ENCODE data around the gene FOXF2.

FOXF2 gene

GRCh38 chr6:1378065-1379016 lies 11.0 kb upstream of the FOXF2 start:
- Histone ChIP-seq H3K4me3 (ENCODE audit: low read length) (peak overlapping the region; percentile 2; the same call in 1 of the 2 replicates), H3K27me3 (ENCODE audit: control insufficient read depth, insufficient read depth, low read length) (peaks cover 60% of the 10 kb centered on the region), H3K36me3 (ENCODE audit: control insufficient read depth, insufficient read depth, low read length) (no peaks in the 10 kb centered on the region), H3K4me1 (ENCODE audit: control insufficient read depth, insufficient read depth, low read length) (peaks cover 11% of the 10 kb centered on the region), H3K27ac (ENCODE audit: low read length) (no peak overlapping the region), H3K9me3 (ENCODE audit: control insufficient read depth, insufficient read depth, low read length) (no peaks in the 10 kb centered on the region)
- no peak for DNase-seq (ENCODE audit: low read depth, low spot score)
- no CpG with 5 or more reads among the region's 89 CpGs for WGBS (ENCODE audit: insufficient coverage, insufficient read length)

DNA sequence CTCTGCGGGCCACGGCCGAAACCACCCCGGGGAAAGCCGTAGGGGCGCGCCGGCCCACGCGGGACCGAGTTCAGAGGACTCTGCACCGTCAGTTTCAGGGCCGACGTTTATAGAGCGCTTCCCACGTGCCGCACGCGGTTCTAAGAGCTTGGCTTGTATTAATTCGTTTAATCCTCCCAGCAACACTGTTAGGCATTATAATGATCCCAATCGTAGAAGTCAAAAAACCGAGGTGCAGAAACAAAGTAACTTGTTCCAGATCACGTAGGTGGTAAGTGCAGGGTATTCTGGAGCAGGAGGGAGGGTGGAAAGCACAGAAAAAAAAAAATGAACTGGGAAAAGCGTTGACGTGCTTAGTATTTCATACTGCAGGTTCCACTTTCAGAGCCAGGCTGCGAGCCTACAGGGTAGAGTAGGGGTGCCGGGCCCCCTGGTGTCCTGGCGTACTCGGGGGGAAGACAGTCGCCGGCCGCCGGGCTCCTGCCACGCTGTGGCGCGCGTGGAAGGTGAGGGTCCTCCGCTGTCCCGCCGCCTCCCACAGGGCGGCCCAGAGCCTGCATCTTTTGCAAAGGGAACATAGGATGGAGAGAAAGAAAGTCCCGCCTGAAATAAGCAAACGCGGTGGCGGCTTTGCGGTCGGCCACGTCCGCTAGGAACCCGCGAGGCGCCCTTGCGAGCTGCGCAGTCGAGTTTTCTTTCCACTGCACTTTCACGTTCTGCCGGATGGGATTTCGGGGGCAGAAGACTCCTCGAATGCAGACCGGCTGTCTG lies 10.2 kb upstream of the FOXF2 start:
- peaks cover 11% of the 10 kb centered on the region for H3K4me1 ChIP-seq (ENCODE audit: control insufficient read depth, insufficient read depth, low read length)
- no peak overlapping the region for H3K27ac ChIP-seq (ENCODE audit: low read length)
- no CpG with 5 or more reads among the region's 60 CpGs for WGBS (ENCODE audit: insufficient coverage, insufficient read length)
- no peak for DNase-seq (ENCODE audit: low read depth, low spot score)
- peaks cover 66% of the 10 kb centered on the region for H3K27me3 ChIP-seq (ENCODE audit: control insufficient read depth, insufficient read depth, low read length)
- H3K36me3 ChIP-seq (ENCODE audit: control insufficient read depth, insufficient read depth, low read length) = no peaks in the 10 kb centered on the region
- no peaks in the 10 kb centered on the region for H3K9me3 ChIP-seq (ENCODE audit: control insufficient read depth, insufficient read depth, low read length)
- no peak overlapping the region; the same call in 1 of the 2 replicates for H3K4me3 ChIP-seq (ENCODE audit: low read length)

GRCh38 chr6:1379788-1380147 lies 9.6 kb upstream of the FOXF2 start:
- H3K36me3 ChIP-seq (ENCODE audit: control insufficient read depth, insufficient read depth, low read length) = no peaks in the 10 kb centered on the region
- H3K9me3 ChIP-seq (ENCODE audit: control insufficient read depth, insufficient read depth, low read length) = no peaks in the 10 kb centered on the region
- no peak overlapping the region for H3K27ac ChIP-seq (ENCODE audit: low read length)
- H3K4me1 ChIP-seq (ENCODE audit: control insufficient read depth, insufficient read depth, low read length) = peaks cover 13% of the 10 kb centered on the region
- WGBS (ENCODE audit: insufficient coverage, insufficient read length) = no CpG with 5 or more reads among the region's 6 CpGs
- peaks cover 72% of the 10 kb centered on the region for H3K27me3 ChIP-seq (ENCODE audit: control insufficient read depth, insufficient read depth, low read length)
- H3K4me3 ChIP-seq (ENCODE audit: low read length) = no peak overlapping the region
- DNase-seq (ENCODE audit: low read depth, low spot score) = no peak

DNA sequence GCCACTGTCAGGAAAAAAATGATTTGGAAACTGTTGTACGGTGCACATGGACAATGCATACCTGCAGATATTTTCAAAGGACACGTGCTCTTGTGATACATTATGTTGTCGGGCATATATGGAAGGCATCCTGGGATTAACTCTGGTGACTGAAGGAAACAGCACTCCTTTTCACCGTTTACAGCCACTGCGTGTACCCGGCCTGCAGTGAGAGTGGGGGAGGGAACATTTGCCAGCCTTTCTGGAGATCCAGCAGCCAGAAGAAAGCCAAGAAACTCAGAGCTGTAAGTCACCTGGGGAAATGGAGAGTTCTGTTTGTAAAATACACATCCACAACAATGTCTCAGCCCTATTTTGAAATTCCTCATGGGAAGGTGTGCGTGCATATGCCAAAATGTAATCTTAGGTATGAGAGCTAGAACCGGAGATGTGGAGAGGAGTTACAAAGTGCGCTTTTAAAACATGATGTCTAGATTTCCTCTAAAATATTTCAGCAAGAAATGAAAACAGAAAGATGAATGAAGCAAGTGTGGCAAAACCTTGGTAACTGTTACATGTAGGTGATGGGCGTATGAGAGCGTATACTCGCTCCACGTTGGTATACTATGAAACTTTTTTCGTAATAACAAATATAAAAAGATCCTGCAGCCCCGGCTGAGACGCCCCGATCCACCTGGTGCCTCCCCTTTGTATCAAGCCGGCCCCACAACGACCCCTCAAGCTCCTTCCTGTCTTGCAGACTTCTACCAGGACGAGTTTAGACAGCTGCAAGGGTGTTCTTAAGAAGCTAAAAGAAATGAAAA lies 8.6 kb upstream of the FOXF2 start:
- no CpG with 5 or more reads among the region's 20 CpGs for WGBS (ENCODE audit: insufficient coverage, insufficient read length)
- Histone ChIP-seq H3K27me3 (ENCODE audit: control insufficient read depth, insufficient read depth, low read length) (peaks cover 83% of the 10 kb centered on the region), H3K27ac (ENCODE audit: low read length) (no peak overlapping the region)

GRCh38 chr6:1381481-1382330 lies 7.7 kb upstream of the FOXF2 start:
- Histone ChIP-seq H3K27ac (ENCODE audit: low read length) (no peak overlapping the region), H3K9me3 (ENCODE audit: control insufficient read depth, insufficient read depth, low read length) (no peaks in the 10 kb centered on the region), H3K4me1 (ENCODE audit: control insufficient read depth, insufficient read depth, low read length) (peaks cover 13% of the 10 kb centered on the region), H3K4me3 (ENCODE audit: low read length) (peak overlapping the region; percentile 17; the same call in 1 of the 2 replicates), H3K27me3 (ENCODE audit: control insufficient read depth, insufficient read depth, low read length) (peaks cover 89% of the 10 kb centered on the region), H3K36me3 (ENCODE audit: control insufficient read depth, insufficient read depth, low read length) (no peaks in the 10 kb centered on the region)
- WGBS (ENCODE audit: insufficient coverage, insufficient read length) = no CpG with 5 or more reads among the region's 87 CpGs
- DNase-seq (ENCODE audit: low read depth, low spot score) = no peak

More for the DNA sequence above, 8.6 kb upstream of the FOXF2 start:
- H3K4me3 ChIP-seq (ENCODE audit: low read length) = no peak overlapping the region
- H3K9me3 ChIP-seq (ENCODE audit: control insufficient read depth, insufficient read depth, low read length) = no peaks in the 10 kb centered on the region
- peaks cover 13% of the 10 kb centered on the region for H3K4me1 ChIP-seq (ENCODE audit: control insufficient read depth, insufficient read depth, low read length)
- no peak for DNase-seq (ENCODE audit: low read depth, low spot score)
- no peaks in the 10 kb centered on the region for H3K36me3 ChIP-seq (ENCODE audit: control insufficient read depth, insufficient read depth, low read length)

DNA sequence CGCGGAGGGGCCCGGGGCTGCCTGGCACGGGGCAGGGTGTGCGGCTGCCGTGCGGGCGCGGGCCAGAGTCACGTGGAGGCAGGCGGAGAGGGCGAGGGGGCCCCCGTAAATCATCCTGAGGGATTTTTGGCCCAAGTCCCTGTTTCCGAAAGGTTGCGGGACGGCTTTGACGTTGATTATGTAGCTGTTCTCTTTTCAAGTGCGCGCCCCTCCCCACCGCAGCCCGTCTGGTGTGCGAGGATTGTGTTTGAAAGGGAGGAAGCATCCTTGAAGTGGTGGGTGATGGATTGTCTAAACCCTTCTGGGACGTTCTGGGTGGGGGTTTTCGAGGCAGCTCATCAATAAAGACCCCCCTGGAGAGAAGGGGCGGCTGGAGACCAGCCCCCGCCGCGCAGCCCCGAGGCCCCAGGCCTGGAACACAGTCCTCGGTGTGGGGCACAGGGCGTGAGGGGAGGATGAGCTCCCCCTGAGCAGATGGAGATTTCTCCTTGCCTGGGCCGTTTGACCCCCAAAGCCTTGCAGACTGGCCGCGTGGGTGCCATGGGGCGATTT lies 7.0 kb upstream of the FOXF2 start:
- no peaks in the 10 kb centered on the region for H3K9me3 ChIP-seq (ENCODE audit: control insufficient read depth, insufficient read depth, low read length)
- peak overlapping the region; percentile 17; the same call in 1 of the 2 replicates for H3K4me3 ChIP-seq (ENCODE audit: low read length)
- H3K27ac ChIP-seq (ENCODE audit: low read length) = no peak overlapping the region
- H3K36me3 ChIP-seq (ENCODE audit: control insufficient read depth, insufficient read depth, low read length) = no peaks in the 10 kb centered on the region
- no CpG with 5 or more reads among the region's 35 CpGs for WGBS (ENCODE audit: insufficient coverage, insufficient read length)
- H3K27me3 ChIP-seq (ENCODE audit: control insufficient read depth, insufficient read depth, low read length) = peaks cover 90% of the 10 kb centered on the region
- DNase-seq (ENCODE audit: low read depth, low spot score) = no peak
- peaks cover 13% of the 10 kb centered on the region for H3K4me1 ChIP-seq (ENCODE audit: control insufficient read depth, insufficient read depth, low read length)

GRCh38 chr6:1382883-1383728 lies 6.3 kb upstream of the FOXF2 start:
- Histone ChIP-seq H3K27ac (ENCODE audit: low read length) (no peak overlapping the region), H3K4me3 (ENCODE audit: low read length) (peak overlapping the region; percentile 10; the same call in 1 of the 2 replicates), H3K4me1 (ENCODE audit: control insufficient read depth, insufficient read depth, low read length) (peaks cover 16% of the 10 kb centered on the region), H3K36me3 (ENCODE audit: control insufficient read depth, insufficient read depth, low read length) (no peaks in the 10 kb centered on the region), H3K27me3 (ENCODE audit: control insufficient read depth, insufficient read depth, low read length) (peaks cover 90% of the 10 kb centered on the region), H3K9me3 (ENCODE audit: control insufficient read depth, insufficient read depth, low read length) (no peaks in the 10 kb centered on the region)
- no CpG with 5 or more reads among the region's 57 CpGs for WGBS (ENCODE audit: insufficient coverage, insufficient read length)
- no peak for DNase-seq (ENCODE audit: low read depth, low spot score)

DNA sequence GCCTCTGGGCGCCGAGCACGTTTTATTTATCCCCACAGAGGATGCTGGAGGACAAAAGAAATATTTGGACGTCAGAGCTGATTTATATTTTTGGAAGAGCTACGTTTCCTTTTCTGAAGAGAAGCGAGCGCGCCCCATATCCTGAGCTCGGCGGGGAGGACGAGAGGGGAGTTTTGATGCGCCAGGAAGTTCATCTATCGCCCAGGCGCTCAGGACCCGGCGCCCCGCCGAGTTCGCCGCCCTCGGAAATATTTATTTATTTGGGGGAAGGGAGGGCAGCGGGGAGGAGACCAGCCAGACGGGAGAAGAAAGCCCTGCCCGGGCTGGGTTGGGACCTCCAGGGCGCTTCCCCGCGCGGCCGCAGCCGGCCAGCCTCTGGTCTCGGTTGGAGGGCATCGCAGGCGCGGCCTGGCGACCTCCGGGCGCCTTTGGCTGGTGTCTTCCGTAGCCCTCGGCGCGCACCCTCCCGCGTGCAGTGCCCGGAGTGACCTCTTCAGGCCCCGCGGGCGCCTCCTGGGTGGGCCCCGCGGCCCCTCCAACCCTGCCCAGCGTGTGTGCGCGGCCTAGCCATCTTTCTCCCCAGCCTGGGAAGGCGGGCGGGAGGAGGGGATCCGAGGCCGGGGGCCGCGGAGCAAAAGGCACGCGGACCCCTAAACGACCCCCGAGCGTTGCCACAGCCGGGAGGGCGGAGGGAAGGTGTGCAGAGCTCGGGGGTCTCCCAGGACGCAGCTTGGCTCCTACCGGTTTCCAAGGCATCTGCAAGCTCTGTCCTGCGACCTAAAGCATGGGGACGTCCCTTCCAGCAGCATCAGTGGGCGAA lies 5.4 kb upstream of the FOXF2 start:
- Histone ChIP-seq H3K9me3 (ENCODE audit: control insufficient read depth, insufficient read depth, low read length) (no peaks in the 10 kb centered on the region), H3K4me1 (ENCODE audit: control insufficient read depth, insufficient read depth, low read length) (peaks cover 15% of the 10 kb centered on the region), H3K36me3 (ENCODE audit: control insufficient read depth, insufficient read depth, low read length) (no peaks in the 10 kb centered on the region), H3K27ac (ENCODE audit: low read length) (no peak overlapping the region), H3K4me3 (ENCODE audit: low read length) (peak overlapping the region; percentile 9; the same call in 1 of the 2 replicates), H3K27me3 (ENCODE audit: control insufficient read depth, insufficient read depth, low read length) (peaks cover 90% of the 10 kb centered on the region)
- WGBS (ENCODE audit: insufficient coverage, insufficient read length) = no CpG with 5 or more reads among the region's 71 CpGs
- no peak for DNase-seq (ENCODE audit: low read depth, low spot score)

Data from iPS DF 6.9 (cell line).